Measurements from ENCODE around the gene SLC1A5.
"Not testable (repeated sequence)": the region's sequence is repeated elsewhere in the genome, so short reads cannot be mapped to it uniquely, and the experiment has no call there.

GRCh38 chr19:46760897-46761296 is 27.5 kb downstream of the SLC1A5 start:
- not testable (repeated sequence) for TF ChIP-seq CTCF, POLR2A, POLR2AphosphoS5 (IDR thresholded peaks at IDR 0.05)

All from prostate gland (tissue), 2 donors.